ENCODE measurements around the gene RIPK1. TPM values are rescaled to one million over a fixed set of nuclear protein-coding genes. Genes with fewer than 3 reads are reported as not detected.
A peak's percentile ranks its signal among the peaks of the same experiment; 100 is the strongest.

Gene RIPK1
- total and polyA plus RNA-seq, 9 of the 15 experiments (the other 6 are each of a cell fraction or from before 2014, with no cell fraction given): 3.8 to 24.9 (median 17.7) TPM

DNA sequence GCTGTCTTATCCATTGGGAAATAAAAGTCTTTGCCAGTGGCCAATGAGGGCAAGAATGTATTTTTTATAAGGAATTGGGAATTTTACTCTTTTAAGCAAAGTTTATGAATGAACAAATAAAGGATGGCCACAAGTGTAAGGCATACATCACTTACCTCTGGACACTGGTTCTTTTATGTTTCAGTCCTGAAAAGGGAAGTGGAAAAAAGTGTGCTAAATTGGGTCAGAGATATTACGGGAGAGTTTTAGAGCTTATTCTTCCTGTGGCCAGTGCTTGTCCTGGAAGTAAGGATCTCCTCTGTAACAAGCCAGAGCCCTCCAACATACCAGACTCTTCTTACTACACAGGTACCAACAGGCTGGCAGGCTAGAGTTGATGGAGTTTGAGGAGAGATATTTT, 22.5 kb upstream of the RIPK1 start:
- Histone ChIP-seq H3K4me2 (ENCODE audit: insufficient read depth, low read length) (no peak overlapping the region), H3K4me3 (no peak overlapping the region), H3K36me3 (ENCODE audit: control insufficient read depth, insufficient read depth, low read length) (no peaks in the 10 kb centered on the region), H4K20me1 (replicated peaks; ENCODE audit: control insufficient read depth, insufficient read depth, low read length) (no peaks in the 10 kb centered on the region), H3K4me1 (replicated peaks in 1 of 2; ENCODE audit: control insufficient read depth in 2 of 2, insufficient read depth in 2 of 2, low read length in 2 of 2) (peaks cover 5 to 9% of the 10 kb centered on the region in 2 experiments; a peak in 4 of 5 replicates), H3K9me3 (replicated peaks; ENCODE audit: control insufficient read depth, insufficient read depth, low read depth, low read length) (no peaks in the 10 kb centered on the region), H3K79me2 (ENCODE audit: control insufficient read depth, insufficient read depth, low read length) (no peaks in the 10 kb centered on the region), H3K27me3 (ENCODE audit: control insufficient read depth in 2 of 2, insufficient read depth in 2 of 2, low read length in 2 of 2) (no peaks in the 10 kb centered on the region), H3K9ac (ENCODE audit: insufficient read depth in 1 of 2, low read depth in 2 of 2, low read length in 2 of 2) (no peak overlapping the region), H3K9me1 (ENCODE audit: control insufficient read depth, insufficient read depth, low read length) (no peaks in the 10 kb centered on the region), H2AFZ (ENCODE audit: low read depth, low read length) (peak overlapping the region; percentile 34; the same call in 1 of the 2 replicates), H3K27ac (ENCODE audit: extremely low read depth, low read depth, low read length) (no peak overlapping the region)
- no peak for TF ChIP-seq SIN3B (IDR thresholded peaks at IDR 0.05; ENCODE audit: low read depth)
- peak; percentile 87 for TF ChIP-seq SPI1 (IDR thresholded peaks at IDR 0.05; ENCODE audit: borderline replicate concordance, low read depth, low read length)
- DNase-seq (ENCODE audit: extremely low read depth in 1 of 4, low spot score in 3 of 4) (no peak), ATAC-seq (no peak; the same call in 2 of the 3 replicates), FAIRE-seq (no peak)
- BruUV-seq (replicated peaks): no TSS peak
- intact Hi-C loops (cut with micrococcal nuclease): no loop called here
- in situ Hi-C loops (cut with MboI): no loop called here
- WGBS (ENCODE audit: insufficient coverage, low coverage, missing lambda C conversion rate): 7% methylated on average over 1 of the region's 1 CpG
- ChIA-PET POLR2A (interaction anchor here (0.6 to 1.8 kb wide), 7 partner anchors 8 to 339 kb away, joined by 3 to 7 read pairs (median 3); no protein-coding TSS in a partner anchor), CTCF (ENCODE audit: low intra/inter-chr PET ratio) (no interaction called here)

DNA sequence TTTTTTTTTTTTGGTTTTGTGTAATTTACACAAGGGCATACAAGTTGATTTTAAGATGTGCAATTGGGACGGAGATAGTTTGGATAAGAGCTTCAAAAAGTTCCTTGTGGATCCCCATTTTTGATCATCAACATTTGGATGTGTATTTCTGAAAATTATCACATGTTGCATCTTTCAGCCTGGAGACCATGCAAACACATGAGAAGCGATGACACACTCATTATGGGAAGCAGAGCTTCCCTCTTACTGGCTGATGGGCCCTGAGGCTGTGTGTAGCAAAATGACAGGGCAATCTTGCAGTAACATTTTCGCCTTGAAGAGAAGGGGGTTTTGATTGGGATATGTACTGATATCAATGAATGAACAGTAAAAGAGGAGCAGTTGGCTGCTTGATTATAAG, 22.0 kb upstream of the RIPK1 start:
- ATAC-seq (peak; percentile 72), DNase-seq (ENCODE audit: extremely low read depth in 1 of 4, low spot score in 3 of 4) (peak in 1 of 4 experiments; percentile 6), FAIRE-seq (no peak)
- H3K27me3 ChIP-seq (ENCODE audit: control insufficient read depth in 2 of 2, insufficient read depth in 2 of 2, low read length in 2 of 2): no peaks in the 10 kb centered on the region
- no peak overlapping the region for H3K4me2 ChIP-seq (ENCODE audit: insufficient read depth, low read length)
- POLR2A ChIA-PET: interaction anchor here (0.6 to 1.8 kb wide), 7 partner anchors 17 to 339 kb away, joined by 3 to 7 read pairs (median 4); no protein-coding TSS in a partner anchor
- no peaks in the 10 kb centered on the region for H3K9me1 ChIP-seq (ENCODE audit: control insufficient read depth, insufficient read depth, low read length)
- in situ Hi-C loops (cut with MboI) (no loop called here), intact Hi-C loops (cut with micrococcal nuclease) (no loop called here)
- no peak overlapping the region for H3K27ac ChIP-seq (ENCODE audit: extremely low read depth, low read depth, low read length)
- H4K20me1 ChIP-seq (replicated peaks; ENCODE audit: control insufficient read depth, insufficient read depth, low read length): no peaks in the 10 kb centered on the region
- peak overlapping the region; percentile 9; the same call in 1 of the 2 replicates for H2AFZ ChIP-seq (ENCODE audit: low read depth, low read length)
- no peaks in the 10 kb centered on the region for H3K36me3 ChIP-seq (ENCODE audit: control insufficient read depth, insufficient read depth, low read length)
- 34% methylated on average over 3 of the region's 3 CpGs for WGBS (ENCODE audit: insufficient coverage, low coverage, missing lambda C conversion rate)
- no peaks in the 10 kb centered on the region for H3K79me2 ChIP-seq (ENCODE audit: control insufficient read depth, insufficient read depth, low read length)
- H3K4me3 ChIP-seq: no peak overlapping the region
- H3K9me3 ChIP-seq (replicated peaks; ENCODE audit: control insufficient read depth, insufficient read depth, low read depth, low read length): no peaks in the 10 kb centered on the region
- H3K4me1 ChIP-seq (replicated peaks in 1 of 2; ENCODE audit: control insufficient read depth in 2 of 2, insufficient read depth in 2 of 2, low read length in 2 of 2): peaks cover 5 to 12% of the 10 kb centered on the region in 2 experiments; a peak in 4 of 5 replicates
- CTCF ChIA-PET (ENCODE audit: low intra/inter-chr PET ratio): interaction anchor here (0.6 to 0.8 kb wide), 2 partner anchors 25 to 45 kb away, joined by 3 to 4 read pairs; no protein-coding TSS in a partner anchor
- no peak overlapping the region for H3K9ac ChIP-seq (ENCODE audit: insufficient read depth in 1 of 2, low read depth in 2 of 2, low read length in 2 of 2)
- no TSS peak for BruUV-seq (replicated peaks)
- TF ChIP-seq HDAC1 (IDR thresholded peaks at IDR 0.05): no peak
- TF ChIP-seq MAFG (tag; conservative IDR thresholded peaks at IDR 0.05): 0 out of 2 replicates have a peak, but pooled peaks have one; percentile 14
- TF ChIP-seq HMGN3 (IDR thresholded peaks at IDR 0.05; ENCODE audit: borderline replicate concordance, extremely low read depth, insufficient read length, low read depth, low read length): no peak
- TF ChIP-seq ETS2 (tag; IDR thresholded peaks at IDR 0.05; ENCODE audit: borderline replicate concordance, poor library complexity, severe bottlenecking): no peak
- TF ChIP-seq, protein P1, sequence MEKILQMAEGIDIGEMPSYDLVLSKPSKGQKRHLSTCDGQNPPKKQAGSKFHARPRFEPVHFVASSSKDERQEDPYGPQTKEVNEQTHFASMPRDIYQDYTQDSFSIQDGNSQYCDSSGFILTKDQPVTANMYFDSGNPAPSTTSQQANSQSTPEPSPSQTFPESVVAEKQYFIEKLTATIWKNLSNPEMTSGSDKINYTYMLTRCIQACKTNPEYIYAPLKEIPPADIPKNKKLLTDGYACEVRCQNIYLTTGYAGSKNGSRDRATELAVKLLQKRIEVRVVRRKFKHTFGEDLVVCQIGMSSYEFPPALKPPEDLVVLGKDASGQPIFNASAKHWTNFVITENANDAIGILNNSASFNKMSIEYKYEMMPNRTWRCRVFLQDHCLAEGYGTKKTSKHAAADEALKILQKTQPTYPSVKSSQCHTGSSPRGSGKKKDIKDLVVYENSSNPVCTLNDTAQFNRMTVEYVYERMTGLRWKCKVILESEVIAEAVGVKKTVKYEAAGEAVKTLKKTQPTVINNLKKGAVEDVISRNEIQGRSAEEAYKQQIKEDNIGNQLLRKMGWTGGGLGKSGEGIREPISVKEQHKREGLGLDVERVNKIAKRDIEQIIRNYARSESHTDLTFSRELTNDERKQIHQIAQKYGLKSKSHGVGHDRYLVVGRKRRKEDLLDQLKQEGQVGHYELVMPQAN (IDR thresholded peaks at IDR 0.05; ENCODE audit: borderline replicate concordance): no peak
- no peak for TF ChIP-seq ADNP (tag; IDR thresholded peaks at IDR 0.05)
- TF ChIP-seq FOXK2 (conservative IDR thresholded peaks at IDR 0.05 in 1 of 2, IDR thresholded peaks at IDR 0.05 in 1 of 2; ENCODE audit: low read depth in 2 of 2): no peak; a peak in 1 of 4 replicates
- peak; percentile 58; the same call in 1 of the 2 replicates for TF ChIP-seq SMARCA4 (IDR thresholded peaks at IDR 0.05)
- TF ChIP-seq, protein P2, sequence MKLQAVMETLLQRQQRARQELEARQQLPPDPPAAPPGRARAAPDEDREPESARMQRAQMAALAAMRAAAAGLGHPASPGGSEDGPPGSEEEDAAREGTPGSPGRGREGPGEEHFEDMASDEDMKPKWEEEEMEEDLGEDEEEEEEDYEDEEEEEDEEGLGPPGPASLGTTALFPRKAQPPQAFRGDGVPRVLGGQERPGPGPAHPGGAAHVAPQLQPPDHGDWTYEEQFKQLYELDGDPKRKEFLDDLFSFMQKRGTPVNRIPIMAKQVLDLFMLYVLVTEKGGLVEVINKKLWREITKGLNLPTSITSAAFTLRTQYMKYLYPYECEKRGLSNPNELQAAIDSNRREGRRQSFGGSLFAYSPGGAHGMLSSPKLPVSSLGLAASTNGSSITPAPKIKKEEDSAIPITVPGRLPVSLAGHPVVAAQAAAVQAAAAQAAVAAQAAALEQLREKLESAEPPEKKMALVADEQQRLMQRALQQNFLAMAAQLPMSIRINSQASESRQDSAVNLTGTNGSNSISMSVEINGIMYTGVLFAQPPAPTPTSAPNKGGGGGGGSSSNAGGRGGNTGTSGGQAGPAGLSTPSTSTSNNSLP (IDR thresholded peaks at IDR 0.05; ENCODE audit: borderline replicate concordance, low read depth, low read length): no peak
- TF ChIP-seq HIVEP1 (CRISPR knock-in tag; IDR thresholded peaks at IDR 0.05): no peak
